ENCODE data around the gene RBM42. TPM values are rescaled to one million over a fixed set of nuclear protein-coding genes. Genes with fewer than 3 reads are reported as not detected.

RBM42 gene
- total and polyA plus RNA-seq, 9 of the 15 experiments (the other 6 are each of a cell fraction or from before 2014, with no cell fraction given) = 5.7 to 149 (median 32.4) TPM

DNA sequence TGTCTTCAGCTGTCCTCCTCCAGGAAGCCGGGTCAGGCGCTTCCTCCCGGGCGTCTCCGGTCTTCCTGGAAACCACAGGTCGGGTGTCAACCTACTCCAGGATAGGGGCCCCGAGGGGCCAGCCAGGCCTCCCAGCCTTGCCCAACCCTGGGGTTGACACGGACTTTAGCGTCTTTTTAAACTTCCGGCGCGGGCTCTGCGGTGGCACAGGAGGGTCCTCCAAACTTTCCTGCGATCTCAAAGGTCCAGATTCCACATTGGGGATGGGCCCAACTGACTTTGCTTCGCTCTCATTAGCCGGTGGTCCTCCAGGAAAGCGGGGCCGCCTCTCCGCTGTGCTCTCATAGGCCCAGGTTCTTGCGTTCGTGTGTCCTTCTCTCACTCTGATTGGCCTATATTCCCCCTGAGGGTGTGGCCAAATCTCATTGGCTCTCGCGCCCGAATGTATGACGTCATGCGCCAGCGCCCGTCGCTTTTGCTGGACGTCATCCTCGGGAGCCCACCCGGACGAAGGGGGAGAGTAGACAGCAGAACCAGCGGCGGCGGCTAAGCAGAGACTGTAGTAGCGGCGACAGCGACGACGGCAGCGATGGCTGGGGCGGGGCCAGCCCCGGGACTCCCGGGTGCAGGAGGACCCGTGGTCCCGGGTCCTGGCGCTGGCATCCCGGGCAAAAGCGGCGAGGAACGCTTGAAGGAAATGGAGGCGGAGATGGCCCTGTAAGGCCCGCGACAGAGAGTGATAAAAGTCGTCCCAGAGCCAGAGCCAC, at the start of gene RBM42 (continued):
- TF ChIP-seq, protein P1, sequence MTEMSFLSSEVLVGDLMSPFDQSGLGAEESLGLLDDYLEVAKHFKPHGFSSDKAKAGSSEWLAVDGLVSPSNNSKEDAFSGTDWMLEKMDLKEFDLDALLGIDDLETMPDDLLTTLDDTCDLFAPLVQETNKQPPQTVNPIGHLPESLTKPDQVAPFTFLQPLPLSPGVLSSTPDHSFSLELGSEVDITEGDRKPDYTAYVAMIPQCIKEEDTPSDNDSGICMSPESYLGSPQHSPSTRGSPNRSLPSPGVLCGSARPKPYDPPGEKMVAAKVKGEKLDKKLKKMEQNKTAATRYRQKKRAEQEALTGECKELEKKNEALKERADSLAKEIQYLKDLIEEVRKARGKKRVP (CRISPR knock-in tag; IDR thresholded peaks at IDR 0.05) = no peak
- TF ChIP-seq KDM1A (IDR thresholded peaks at IDR 0.05) = no peak
- TF ChIP-seq, protein P2, sequence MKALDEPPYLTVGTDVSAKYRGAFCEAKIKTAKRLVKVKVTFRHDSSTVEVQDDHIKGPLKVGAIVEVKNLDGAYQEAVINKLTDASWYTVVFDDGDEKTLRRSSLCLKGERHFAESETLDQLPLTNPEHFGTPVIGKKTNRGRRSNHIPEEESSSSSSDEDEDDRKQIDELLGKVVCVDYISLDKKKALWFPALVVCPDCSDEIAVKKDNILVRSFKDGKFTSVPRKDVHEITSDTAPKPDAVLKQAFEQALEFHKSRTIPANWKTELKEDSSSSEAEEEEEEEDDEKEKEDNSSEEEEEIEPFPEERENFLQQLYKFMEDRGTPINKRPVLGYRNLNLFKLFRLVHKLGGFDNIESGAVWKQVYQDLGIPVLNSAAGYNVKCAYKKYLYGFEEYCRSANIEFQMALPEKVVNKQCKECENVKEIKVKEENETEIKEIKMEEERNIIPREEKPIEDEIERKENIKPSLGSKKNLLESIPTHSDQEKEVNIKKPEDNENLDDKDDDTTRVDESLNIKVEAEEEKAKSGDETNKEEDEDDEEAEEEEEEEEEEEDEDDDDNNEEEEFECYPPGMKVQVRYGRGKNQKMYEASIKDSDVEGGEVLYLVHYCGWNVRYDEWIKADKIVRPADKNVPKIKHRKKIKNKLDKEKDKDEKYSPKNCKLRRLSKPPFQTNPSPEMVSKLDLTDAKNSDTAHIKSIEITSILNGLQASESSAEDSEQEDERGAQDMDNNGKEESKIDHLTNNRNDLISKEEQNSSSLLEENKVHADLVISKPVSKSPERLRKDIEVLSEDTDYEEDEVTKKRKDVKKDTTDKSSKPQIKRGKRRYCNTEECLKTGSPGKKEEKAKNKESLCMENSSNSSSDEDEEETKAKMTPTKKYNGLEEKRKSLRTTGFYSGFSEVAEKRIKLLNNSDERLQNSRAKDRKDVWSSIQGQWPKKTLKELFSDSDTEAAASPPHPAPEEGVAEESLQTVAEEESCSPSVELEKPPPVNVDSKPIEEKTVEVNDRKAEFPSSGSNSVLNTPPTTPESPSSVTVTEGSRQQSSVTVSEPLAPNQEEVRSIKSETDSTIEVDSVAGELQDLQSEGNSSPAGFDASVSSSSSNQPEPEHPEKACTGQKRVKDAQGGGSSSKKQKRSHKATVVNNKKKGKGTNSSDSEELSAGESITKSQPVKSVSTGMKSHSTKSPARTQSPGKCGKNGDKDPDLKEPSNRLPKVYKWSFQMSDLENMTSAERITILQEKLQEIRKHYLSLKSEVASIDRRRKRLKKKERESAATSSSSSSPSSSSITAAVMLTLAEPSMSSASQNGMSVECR (CRISPR knock-in tag; IDR thresholded peaks at IDR 0.05) = peak; percentile 58; the same call in 1 of the 2 replicates
- TF ChIP-seq ZNF277 (CRISPR knock-in tag; IDR thresholded peaks at IDR 0.05; ENCODE audit: borderline replicate concordance) = no peak
- TF ChIP-seq ZFPM2 (CRISPR knock-in tag; IDR thresholded peaks at IDR 0.05) = 0 out of 2 replicates have a peak, but pooled peaks have one; percentile 25
- peak; percentile 98 for TF ChIP-seq JUND (IDR thresholded peaks at IDR 0.05; ENCODE audit: borderline replicate concordance, low read depth, low read length)
- TF ChIP-seq JUND (tag; IDR thresholded peaks at IDR 0.05; ENCODE audit: borderline replicate concordance, low read depth, low read length) = peak; percentile 94; the same call in 2 of the 3 replicates
- no peak for TF ChIP-seq ZNF766 (CRISPR knock-in tag; conservative IDR thresholded peaks at IDR 0.05)

Data from K562 (cell line).